HEK293T (cell line): ENCODE measurements around the gene THRAP3.

Source experiments
- CTCF ChIA-PET: fragments of 350-600 bp; formaldehyde crosslinking; extraction: SDS; loops from one replicate; lab custom pipeline; 2021; ENCODE audit warnings: antibody characterized with exemption, inconsistent platforms; lab: Yijun Ruan, JAX
- POLR2A ChIA-PET: fragments of 350-600 bp; formaldehyde crosslinking; extraction: SDS; loops from one replicate; lab custom pipeline; 2020; ENCODE audit warnings: antibody characterized with exemption, inconsistent platforms; lab: Yijun Ruan, JAX
- DNase-seq: peaks from one replicate; pipeline ENCODE4 v3.0.0; 2012; ENCODE audit warnings: mixed read lengths; ENCODE audit errors: extremely low spot score
- ARNT ChIP-seq: fragments of 450-650 bp; IDR thresholded peaks from 2 replicates; pipeline ENCODE4 v1.6.1; 2017; ENCODE audit warnings: mild to moderate bottlenecking
- BHLHE40 ChIP-seq: fragments of 450-650 bp; IDR thresholded peaks from 2 replicates; pipeline ENCODE4 v1.6.1; 2016; ENCODE audit warnings: mild to moderate bottlenecking, moderate library complexity, borderline replicate concordance
- CTBP1 ChIP-seq: fragments of 450-650 bp; IDR thresholded peaks from 2 replicates; pipeline ENCODE4 v1.6.1; 2016; ENCODE audit warnings: borderline replicate concordance
- ELF4 ChIP-seq: fragments of 450-650 bp; IDR thresholded peaks from 2 replicates; pipeline ENCODE4 v1.6.1; 2017; ENCODE audit warnings: antibody characterized with exemption
- FOXA1 ChIP-seq: fragments of 450-650 bp; IDR thresholded peaks from 2 replicates; pipeline ENCODE4 v1.6.1; 2016; ENCODE audit warnings: mild to moderate bottlenecking
- FOXK2 ChIP-seq: fragments of 450-650 bp; IDR thresholded peaks from 2 replicates; pipeline ENCODE4 v1.6.1; 2016; ENCODE audit warnings: mild to moderate bottlenecking
- FOXM1 ChIP-seq: fragments of 450-650 bp; IDR thresholded peaks from 2 replicates; pipeline ENCODE4 v1.6.1; 2017; ENCODE audit warnings: mild to moderate bottlenecking, borderline replicate concordance
- HDGF ChIP-seq: fragments of 450-650 bp; IDR thresholded peaks from 2 replicates; pipeline ENCODE4 v1.6.1; 2017; ENCODE audit warnings: antibody characterized with exemption, borderline replicate concordance
- L3MBTL2 ChIP-seq: fragments of 450-650 bp; conservative IDR thresholded peaks from 2 replicates; pipeline ENCODE4 v1.6.1; 2016; ENCODE audit warnings: mild to moderate bottlenecking
- LEF1 ChIP-seq: fragments of 450-650 bp; IDR thresholded peaks from 2 replicates; pipeline ENCODE4 v1.6.1; 2017; ENCODE audit warnings: mild to moderate bottlenecking, borderline replicate concordance
- NFRKB ChIP-seq: fragments of 450-650 bp; IDR thresholded peaks from 2 replicates; pipeline ENCODE4 v1.6.1; 2016; ENCODE audit warnings: mild to moderate bottlenecking, moderate library complexity
- PKNOX1 ChIP-seq: fragments of 450-650 bp; IDR thresholded peaks from 2 replicates; pipeline ENCODE4 v1.6.1; 2016
- SP1 ChIP-seq: fragments of 450-650 bp; IDR thresholded peaks from 2 replicates; pipeline ENCODE4 v1.6.1; 2017
- SUZ12 ChIP-seq: fragments of 450-650 bp; IDR thresholded peaks from 2 replicates; pipeline ENCODE4 v1.6.1; 2016; ENCODE audit warnings: mild to moderate bottlenecking
- TARDBP ChIP-seq: fragments of 450-650 bp; IDR thresholded peaks from 2 replicates; pipeline ENCODE4 v1.6.1; 2016
- ZNF384 ChIP-seq: fragments of 450-650 bp; IDR thresholded peaks from 2 replicates; pipeline ENCODE4 v1.6.1; 2016

Gene THRAP3

GRCh38 chr1:36306210-36306901 is 82.1 kb downstream of the THRAP3 start, which contains the start of gene SH3D21:
Gene SH3D21, plus strand, starts transcription at chr1:36306368. Its CDS starts 53 bp downstream, at chr1:36306421.
- TF ChIP-seq HDGF, result no peak
- no peak for TF ChIP-seq TARDBP
- no peak for TF ChIP-seq ELF4
- no peak for TF ChIP-seq FOXM1
- peak; percentile 34 for DNase-seq
- CTCF ChIA-PET, result interaction anchor here (1.1 kb wide), 1 partner anchor 118 kb away, joined by 3 read pairs; no protein-coding TSS in a partner anchor
- POLR2A ChIA-PET, result interaction anchor here (0.7 to 1.5 kb wide), 5 partner anchors 8 to 158 kb away, joined by 3 to 7 read pairs (median 3); partner anchors contain the start of genes MRPS15, THRAP3 and TRAPPC3

GRCh38 chr1:36306902-36307456 is 82.7 kb downstream of the THRAP3 start:
- POLR2A ChIA-PET, result interaction anchor here (0.7 to 1.5 kb wide), 3 partner anchors 8 to 157 kb away, joined by 3 to 7 read pairs (median 3); partner anchors contain the start of gene MRPS15
- peak; percentile 99 for DNase-seq
- no peak for TF ChIP-seq PKNOX1
- no peak for TF ChIP-seq SP1
- no peak for TF ChIP-seq HDGF
- TF ChIP-seq ZNF384, result no peak
- no peak for TF ChIP-seq TARDBP
- no peak for TF ChIP-seq ARNT
- TF ChIP-seq NFRKB, result no peak
- no peak for TF ChIP-seq ELF4
- no peak for TF ChIP-seq FOXM1
- TF ChIP-seq CTBP1, result no peak
- TF ChIP-seq SUZ12, result no peak
- CTCF ChIA-PET, result interaction anchor here (0.6 to 1.1 kb wide), 2 partner anchors 95 to 119 kb away, joined by 3 to 8 read pairs; no protein-coding TSS in a partner anchor

DNA sequence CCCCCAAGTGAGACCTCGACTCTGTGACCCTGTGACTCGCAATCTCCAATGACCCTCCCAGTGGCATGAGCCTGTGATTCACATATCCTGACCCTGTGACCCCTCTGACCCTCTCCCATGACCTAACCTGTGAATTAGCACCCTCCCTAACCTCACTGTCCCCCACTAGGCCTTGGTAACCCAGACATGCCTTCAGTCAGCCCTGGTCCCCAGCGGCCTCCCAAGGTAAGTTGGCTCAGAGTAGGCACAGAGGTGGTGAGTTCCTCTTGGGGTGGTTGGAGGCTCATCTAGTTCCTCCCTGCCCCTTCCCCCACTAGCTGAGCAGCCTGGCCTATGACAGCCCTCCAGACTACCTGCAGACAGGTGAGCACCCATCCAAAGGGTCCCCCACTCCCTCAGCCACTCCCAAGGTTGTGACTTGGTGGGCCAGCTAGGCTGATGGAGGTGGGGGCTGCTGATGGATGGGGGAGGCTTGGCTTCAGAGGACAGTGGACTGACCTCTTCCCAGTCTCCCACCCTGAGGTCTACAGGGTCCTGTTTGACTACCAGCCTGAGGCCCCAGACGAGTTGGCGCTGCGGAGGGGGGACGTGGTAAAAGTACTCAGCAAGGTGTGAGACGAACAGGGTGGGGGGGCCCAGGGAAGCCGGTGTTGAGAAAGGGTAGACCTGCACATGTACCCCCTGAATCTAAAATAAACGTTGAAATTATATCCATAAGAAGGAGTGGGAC is 83.5 kb downstream of the THRAP3 start:
- TF ChIP-seq LEF1 (no peak), NFRKB (no peak), BHLHE40 (no peak), SP1 (no peak), SUZ12 (no peak), ZNF384 (no peak), ARNT (no peak), L3MBTL2 (no peak), CTBP1 (no peak), PKNOX1 (no peak), FOXM1 (no peak), ELF4 (no peak), FOXK2 (no peak), HDGF (no peak), FOXA1 (no peak), TARDBP (no peak)
- POLR2A ChIA-PET, result no interaction called here
- DNase-seq, result no peak
- CTCF ChIA-PET, result interaction anchor here (0.6 to 1.1 kb wide), 2 partner anchors 96 to 120 kb away, joined by 3 to 8 read pairs; no protein-coding TSS in a partner anchor

DNA sequence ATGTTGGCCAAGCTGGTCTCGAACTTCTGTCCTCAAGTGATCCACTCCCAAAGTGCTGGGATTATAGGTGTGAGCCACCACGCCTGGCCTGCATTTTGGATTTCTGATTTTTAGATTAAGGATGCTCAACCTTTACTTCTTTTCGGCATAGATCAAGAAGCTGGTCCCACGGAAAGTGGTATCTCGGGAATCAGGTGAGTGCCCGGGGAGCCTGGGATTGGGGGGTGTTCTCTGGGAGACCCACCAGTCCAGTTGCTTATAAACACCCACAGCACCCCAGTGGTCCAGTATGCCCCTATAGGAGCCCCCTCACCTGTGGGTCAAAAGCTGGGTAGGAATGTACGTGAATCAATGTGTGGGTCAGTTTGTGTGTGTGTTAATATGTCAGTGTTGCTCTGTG is 85.2 kb downstream of the THRAP3 start:
- ChIA-PET CTCF (no interaction called here), POLR2A (interaction anchor here (1.0 kb wide), 1 partner anchor 160 kb away, joined by 3 read pairs; the partner anchor contains the start of gene TRAPPC3)
- no peak for TF ChIP-seq LEF1
- no peak for TF ChIP-seq HDGF
- no peak for TF ChIP-seq BHLHE40
- no peak for TF ChIP-seq SUZ12
- TF ChIP-seq SP1, result no peak
- TF ChIP-seq FOXK2, result no peak
- TF ChIP-seq ZNF384, result no peak
- TF ChIP-seq CTBP1, result no peak
- no peak for TF ChIP-seq ELF4
- DNase-seq, result no peak

DNA sequence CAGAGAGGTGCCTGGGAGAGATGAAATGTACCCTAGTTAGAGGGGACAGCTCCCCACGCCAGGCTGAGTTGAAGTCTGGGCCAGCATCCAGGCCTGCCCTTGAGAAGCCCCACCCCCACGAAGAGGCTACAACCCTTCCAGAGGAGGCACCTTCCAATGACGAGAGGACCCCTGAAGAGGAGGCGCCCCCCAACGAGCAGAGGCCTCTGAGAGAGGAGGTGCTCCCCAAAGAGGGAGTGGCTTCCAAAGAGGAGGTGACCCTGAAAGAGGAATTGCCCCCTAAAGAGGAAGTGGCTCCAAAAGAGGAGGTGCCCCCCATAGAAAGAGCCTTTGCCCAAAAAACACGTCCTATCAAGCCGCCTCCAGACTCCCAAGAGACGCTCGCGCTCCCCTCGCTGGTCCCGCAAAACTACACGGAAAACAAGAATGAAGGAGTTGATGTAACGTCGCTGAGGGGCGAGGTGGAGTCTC is 96.1 kb downstream of the THRAP3 start:
- TF ChIP-seq HDGF (no peak), FOXA1 (no peak), ARNT (no peak), PKNOX1 (no peak), ZNF384 (no peak), TARDBP (no peak), FOXM1 (no peak), L3MBTL2 (no peak), NFRKB (no peak), ELF4 (no peak), SUZ12 (no peak), SP1 (no peak), BHLHE40 (no peak), CTBP1 (no peak), FOXK2 (no peak)
- ChIA-PET POLR2A (no interaction called here), CTCF (interaction anchor here (0.6 kb wide), 1 partner anchor 722 kb away, joined by 6 read pairs; no protein-coding TSS in a partner anchor)
- DNase-seq, result no peak
